HG03095 (cell line): ENCODE measurements around the gene ACAP1.
A peak's percentile ranks its signal among the peaks of the same experiment; 100 is the strongest.

Experiments used
- ATAC-seq: cut with Tn5 transposase; IDR thresholded peaks from one replicate; pipeline ENCODE4 v1.9.1; 2021; ENCODE audit warnings: moderate library complexity; ENCODE audit not compliant: unreplicated experiment

ACAP1 gene, protein sequence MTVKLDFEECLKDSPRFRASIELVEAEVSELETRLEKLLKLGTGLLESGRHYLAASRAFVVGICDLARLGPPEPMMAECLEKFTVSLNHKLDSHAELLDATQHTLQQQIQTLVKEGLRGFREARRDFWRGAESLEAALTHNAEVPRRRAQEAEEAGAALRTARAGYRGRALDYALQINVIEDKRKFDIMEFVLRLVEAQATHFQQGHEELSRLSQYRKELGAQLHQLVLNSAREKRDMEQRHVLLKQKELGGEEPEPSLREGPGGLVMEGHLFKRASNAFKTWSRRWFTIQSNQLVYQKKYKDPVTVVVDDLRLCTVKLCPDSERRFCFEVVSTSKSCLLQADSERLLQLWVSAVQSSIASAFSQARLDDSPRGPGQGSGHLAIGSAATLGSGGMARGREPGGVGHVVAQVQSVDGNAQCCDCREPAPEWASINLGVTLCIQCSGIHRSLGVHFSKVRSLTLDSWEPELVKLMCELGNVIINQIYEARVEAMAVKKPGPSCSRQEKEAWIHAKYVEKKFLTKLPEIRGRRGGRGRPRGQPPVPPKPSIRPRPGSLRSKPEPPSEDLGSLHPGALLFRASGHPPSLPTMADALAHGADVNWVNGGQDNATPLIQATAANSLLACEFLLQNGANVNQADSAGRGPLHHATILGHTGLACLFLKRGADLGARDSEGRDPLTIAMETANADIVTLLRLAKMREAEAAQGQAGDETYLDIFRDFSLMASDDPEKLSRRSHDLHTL

DNA sequence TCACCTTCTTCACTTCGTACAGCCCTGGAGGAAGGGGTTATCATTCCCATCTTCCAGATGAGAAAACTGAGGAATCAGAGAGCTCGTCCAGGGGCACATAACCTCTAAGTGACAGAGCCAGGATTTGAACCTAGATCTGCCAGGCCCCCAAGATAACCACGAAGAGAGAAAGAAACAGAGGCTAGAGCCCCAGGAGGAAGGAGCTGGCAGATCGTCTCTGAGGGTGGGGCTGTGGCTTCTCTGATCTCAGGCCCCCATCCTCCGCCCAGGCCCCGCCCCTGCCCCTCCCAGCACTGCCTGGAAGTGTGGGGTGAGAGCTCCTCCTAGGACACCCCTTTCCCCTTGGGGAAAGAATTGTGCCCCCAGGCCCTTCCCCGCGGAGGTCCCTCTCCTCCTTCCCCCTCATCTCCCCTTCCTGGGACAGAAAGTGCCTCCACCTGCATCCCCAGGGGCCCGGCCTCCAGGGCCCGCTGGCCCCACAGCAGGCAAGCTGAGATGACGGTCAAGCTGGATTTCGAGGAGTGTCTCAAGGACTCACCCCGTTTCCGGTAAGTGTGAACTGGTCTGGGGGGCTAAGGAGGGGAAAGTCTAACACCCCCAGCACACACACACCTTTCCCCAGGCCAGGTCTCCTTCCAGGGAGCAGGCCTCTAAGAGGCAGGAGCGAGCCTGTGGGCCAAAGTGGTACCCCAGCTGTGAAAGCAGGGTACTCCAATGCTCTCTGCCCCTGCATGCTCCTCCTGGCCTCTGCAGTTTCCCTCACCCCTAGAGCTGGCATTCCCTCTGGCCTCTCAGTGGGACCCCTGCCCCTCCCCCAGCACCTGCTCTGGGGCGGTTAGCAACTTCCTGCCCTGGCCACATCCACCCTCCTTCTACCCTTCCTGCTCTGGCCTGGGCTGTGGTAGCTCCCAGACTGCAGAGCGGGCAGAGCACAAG is at the start of gene ACAP1:
TSS of gene ACAP1 (plus strand) at position 290 of the 936 bp plus-strand sequence. CDS start at position 496, 206 bp downstream.
- ATAC-seq: peak; percentile 54

DNA sequence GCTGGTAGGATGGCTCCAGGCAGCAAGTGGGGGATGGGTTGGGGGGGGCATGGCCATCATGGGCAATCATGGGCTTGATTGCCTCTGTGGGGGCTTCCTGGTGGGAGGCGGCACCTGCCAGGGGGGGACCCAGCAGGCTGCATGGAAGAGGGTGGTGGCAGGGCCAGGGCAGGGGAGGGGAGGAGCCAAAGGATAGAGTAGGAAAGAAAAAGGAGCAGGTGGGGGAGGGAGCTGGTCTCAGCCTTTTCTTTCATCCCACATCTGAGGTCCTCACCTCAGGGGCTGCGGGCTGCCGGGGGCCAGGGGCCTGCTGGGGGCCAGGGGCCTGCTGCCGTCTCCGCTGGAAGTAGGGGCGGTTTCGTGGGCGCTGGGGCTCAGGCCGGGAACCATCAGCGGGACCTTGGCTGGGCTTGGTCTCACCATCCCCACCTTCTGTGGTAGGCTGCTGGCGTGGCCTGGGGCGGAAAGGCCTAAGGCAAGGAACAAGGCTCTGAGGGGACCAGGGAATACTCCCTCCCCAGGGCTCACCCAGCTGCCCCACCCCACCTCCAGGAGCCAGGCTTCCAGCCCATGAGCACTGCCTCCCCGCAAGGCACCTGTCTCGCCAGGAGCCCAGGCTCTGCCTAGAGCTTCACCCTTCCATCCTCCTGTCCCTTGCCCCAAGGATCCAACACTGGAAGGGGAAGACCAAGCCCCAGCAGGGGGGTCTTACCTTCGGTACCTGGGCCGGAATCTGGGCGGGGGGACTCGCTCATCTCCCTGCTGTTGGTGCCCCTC is 46.9 kb upstream of the ACAP1 start:
- no peak for ATAC-seq

GRCh38 chr17:7290166-7290565 is 46.2 kb upstream of the ACAP1 start:
- no peak for ATAC-seq

DNA sequence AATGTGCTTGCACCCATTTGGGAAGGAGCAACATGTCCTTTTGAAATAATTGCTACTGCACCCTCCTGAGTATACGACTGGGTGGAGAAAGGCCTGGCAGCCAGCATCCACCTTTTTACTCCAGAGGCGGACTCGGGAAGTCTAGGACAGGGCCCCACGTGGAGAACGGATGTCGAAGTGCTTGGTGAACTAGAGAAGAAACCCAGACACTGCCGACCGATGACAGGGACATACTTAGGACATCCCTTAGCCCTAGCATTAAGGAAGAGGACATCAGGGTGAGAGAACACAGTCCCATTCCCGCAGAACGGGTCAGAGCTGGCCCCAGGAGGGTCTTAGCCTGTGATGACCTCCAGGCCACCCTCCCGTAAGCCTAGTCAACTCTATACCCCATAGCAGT is 45.6 kb upstream of the ACAP1 start:
- ATAC-seq: no peak

GRCh38 chr17:7292194-7292593 is 44.1 kb upstream of the ACAP1 start:
- no peak for ATAC-seq

GRCh38 chr17:7292729-7293128 is 43.6 kb upstream of the ACAP1 start:
- ATAC-seq: no peak

GRCh38 chr17:7293159-7293558 is 43.2 kb upstream of the ACAP1 start:
- no peak for ATAC-seq

DNA sequence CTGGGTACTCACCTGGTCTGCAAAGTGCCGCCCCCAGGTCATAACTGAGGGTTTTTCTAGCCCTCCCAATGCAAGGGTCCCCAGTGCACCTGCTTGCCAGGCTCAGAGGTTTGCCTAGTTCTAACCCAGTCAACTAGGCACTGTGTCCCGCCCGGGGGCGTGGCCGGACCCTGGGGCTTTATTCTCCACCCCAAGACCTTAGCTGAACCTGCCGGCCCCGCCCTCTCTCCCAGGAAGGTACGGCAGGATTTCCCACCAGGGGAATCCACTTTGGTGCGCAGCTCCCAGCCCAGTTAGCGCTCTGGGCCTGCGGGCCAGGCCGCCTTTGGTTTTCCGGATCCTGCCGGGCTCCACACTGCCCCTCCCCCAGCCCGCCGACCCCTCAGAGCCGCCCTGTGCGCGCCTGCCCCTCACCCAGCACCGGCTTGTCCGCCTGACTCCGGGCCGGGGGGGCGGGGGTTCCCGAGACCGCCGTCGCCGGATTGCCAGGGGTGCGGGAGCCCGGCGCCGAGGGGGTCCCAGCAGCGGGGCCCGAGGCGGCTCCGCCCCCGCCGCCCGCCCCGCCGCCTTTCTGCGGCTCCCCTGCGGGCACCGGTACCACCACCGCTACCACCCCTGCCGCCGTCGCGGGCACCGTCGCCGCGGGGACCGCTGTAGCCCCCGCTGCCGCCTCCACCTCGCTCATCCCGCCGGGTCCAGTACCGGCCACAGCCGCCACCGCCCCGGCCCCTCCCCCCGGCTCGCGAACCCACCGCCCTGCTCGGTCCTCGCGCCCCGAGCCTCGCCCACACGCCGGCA is 42.3 kb upstream of the ACAP1 start:
- no peak for ATAC-seq

GRCh38 chr17:7294614-7295153 is 41.6 kb upstream of the ACAP1 start, which contains the start of gene YBX2:
Gene YBX2, minus strand, starts transcription at chr17:7294639. Its CDS starts 139 bp downstream, at chr17:7294500.
- ATAC-seq: no peak

DNA sequence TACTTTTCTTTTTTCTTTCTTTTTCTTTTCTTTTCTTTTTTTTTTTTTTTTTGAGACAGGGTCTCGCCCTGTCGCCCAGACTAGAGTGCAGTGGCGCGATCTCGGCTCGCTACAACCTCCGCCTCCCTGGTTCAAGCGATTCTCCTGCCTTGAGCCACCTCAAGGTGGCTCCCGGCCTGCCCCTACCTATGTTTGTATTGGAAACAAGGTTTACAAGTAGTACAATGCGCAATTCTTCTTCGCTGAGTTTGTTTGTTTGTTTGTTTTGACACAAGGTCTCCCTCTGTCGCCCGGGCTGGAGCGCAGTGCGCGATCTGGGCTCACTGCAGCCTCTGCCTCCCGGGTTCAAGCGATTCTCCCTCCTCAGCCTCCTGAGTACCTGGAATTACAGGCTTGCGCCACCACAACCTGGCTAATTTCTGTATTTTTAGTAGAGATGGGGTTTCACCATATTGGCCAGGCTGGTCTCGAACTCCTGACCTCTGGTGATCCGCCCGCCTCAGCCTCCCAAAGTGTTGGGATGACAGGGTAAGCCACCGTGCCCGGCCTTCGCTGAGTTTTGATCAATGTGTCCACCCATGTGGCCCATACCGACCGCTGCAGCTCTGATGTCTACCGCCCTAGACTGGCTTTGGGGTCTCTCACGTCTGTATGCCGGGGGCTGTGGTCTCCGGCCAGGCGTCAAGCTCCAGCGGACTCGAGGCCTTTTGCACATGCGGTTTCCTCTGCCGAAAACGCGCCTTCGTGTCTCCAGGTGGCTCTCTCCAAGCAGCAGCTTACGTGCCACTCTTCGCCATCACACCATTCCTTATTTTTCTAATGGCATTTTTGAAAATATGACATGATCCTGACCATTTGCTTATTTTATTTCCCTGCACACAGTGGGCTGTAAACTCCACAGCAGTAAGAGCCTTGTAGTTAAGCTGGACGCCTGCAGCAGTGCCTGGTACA is 40.8 kb upstream of the ACAP1 start:
- ATAC-seq: no peak

DNA sequence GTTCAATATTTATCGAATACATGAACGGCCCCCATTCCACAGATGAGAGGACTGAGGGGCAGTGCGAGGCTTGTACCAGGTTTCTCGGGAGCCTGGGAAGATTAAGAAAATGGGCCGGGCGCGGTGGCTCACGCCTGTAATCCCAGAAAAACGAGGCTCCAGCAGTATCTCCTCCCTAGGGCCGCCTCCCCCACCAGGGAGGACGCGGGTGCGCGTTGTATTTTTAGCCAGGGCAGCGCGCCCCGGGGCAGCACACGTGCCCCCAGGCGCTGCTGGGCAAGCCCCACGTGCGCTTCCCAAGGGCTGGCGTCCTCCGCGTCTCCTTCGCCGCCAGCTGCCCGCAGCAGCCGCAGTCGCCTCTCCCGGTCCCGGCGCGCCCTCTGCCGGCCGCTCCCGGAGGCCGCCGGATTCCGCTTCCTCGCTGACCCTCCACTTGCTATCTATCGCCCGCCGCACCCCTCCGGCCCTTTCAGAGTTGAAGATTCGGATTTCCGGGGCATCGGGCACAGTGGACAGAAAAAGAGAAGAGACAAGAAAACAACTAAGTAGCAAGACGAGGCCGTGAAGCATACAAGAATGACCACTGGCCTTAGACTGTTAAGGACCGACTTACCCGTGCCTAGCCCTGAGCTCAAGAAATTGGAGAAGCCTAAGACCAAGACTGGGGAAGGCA is 40.0 kb upstream of the ACAP1 start:
- ATAC-seq: no peak

DNA sequence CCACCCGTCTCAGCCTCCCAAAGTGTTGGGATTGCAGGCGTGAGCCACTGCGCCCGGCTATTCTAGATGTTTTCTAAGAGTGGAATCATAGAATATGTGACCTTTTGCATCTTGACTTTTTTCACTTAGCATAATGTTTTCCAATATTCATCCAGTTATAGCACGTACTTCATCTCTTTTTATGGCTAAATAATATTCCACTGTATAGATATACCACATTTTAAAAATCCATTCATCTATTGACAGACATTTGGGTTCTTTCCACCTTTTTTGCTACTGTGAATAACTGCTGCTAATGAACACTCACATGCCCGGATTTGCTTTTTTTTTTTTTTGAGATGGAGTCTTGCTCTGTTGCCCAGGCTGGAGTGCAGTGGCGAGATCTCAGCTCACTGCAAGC is 32.1 kb upstream of the ACAP1 start:
- ATAC-seq: no peak

DNA sequence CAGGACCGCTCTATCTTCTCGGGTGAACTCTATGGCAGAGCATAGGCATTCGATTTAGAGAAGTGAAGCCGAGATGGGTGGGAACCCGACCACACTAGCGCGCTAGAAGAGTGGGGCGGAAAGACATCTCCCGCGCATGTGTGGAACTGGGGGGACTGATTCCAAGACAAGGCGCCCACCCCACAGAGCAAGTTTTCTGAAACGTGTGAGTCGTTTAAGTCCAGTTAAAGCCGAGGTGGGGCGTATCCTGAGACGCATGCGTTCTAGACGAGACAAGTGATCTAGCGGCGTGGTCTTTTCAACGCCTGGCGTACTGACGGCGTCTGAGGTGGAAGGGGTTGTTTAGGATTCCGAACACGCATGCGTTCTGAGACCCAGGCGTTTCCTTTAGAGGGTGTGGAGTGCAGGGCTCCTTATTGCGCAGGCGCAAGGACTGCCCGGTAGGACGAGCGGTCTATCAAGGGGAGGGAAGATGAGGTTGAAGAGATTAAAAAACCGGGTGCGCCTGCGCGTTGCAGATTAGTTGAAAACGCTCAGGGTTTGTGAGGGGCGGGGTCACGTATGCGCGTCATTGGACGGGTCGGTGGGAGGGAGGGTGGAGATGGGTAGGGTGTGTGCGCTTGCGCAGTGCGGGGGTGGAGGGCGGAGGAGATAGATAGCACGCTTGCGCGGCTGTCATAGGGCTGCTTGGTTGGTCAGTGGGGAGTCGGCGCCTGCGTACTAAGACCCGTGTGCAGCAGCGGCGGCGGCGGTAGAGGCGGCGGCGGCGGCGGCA is 29.2 kb upstream of the ACAP1 start, which contains the start of gene EIF5A:
TSS of gene EIF5A (plus strand) at position 718 of the 775 bp plus-strand sequence. CDS start 2,008 bp downstream, outside the sequence.
- peak; percentile 51 for ATAC-seq

GRCh38 chr17:7307686-7308624 is 28.4 kb upstream of the ACAP1 start:
- ATAC-seq: no peak

GRCh38 chr17:7308625-7309433 is 27.5 kb upstream of the ACAP1 start:
- ATAC-seq: no peak
